Occipital lobe (tissue), 2 donors: ENCODE measurements around the gene CTIF. TPM values are rescaled to one million over a fixed set of nuclear protein-coding genes. Genes with fewer than 3 reads are reported as not detected.

Experiments
- DNase-seq: peaks from one replicate; lab custom pipeline; 2025; lab: John Stamatoyannopoulos, UW
- total RNA-seq: library from RNA; depleted of rRNA; stranded (reverse); fragments of >200 nt; gene quantifications from one replicate; pipeline ENCODE4 v1.2.3, GENCODE V29; 2014

Gene CTIF
- total RNA-seq, 1 donor from 2014 or later, result 55.1 TPM

- no peak for DNase-seq
Measured at GRCh38 chr18:48894799-48895346, 356.0 kb downstream of the CTIF start.

GRCh38 chr18:48896326-48896874, 357.6 kb downstream of the CTIF start:
- DNase-seq, result no peak

GRCh38 chr18:48896875-48897511, 358.2 kb downstream of the CTIF start:
- DNase-seq, result no peak

- DNase-seq, result no peak
Measured at GRCh38 chr18:48897531-48897930, 358.7 kb downstream of the CTIF start.

- no peak for DNase-seq
Measured at GRCh38 chr18:48898521-48898920, 359.7 kb downstream of the CTIF start.

- DNase-seq, result no peak
Measured at GRCh38 chr18:48899558-48900174, 360.8 kb downstream of the CTIF start.

GRCh38 chr18:48900469-48900868, 361.6 kb downstream of the CTIF start:
- DNase-seq, result no peak

GRCh38 chr18:48901145-48902022, 362.6 kb downstream of the CTIF start:
- DNase-seq, result no peak

- DNase-seq, result peak; percentile 59
Measured at GRCh38 chr18:48902023-48902855, 363.4 kb downstream of the CTIF start.

- no peak for DNase-seq
Measured at GRCh38 chr18:48902856-48903601, 364.2 kb downstream of the CTIF start.

GRCh38 chr18:48904091-48904490, 365.3 kb downstream of the CTIF start:
- no peak for DNase-seq

GRCh38 chr18:48904847-48905394, 366.1 kb downstream of the CTIF start:
- no peak for DNase-seq

- no peak for DNase-seq
Measured at GRCh38 chr18:48905513-48905912, 366.7 kb downstream of the CTIF start.

GRCh38 chr18:48908916-48909315, 370.1 kb downstream of the CTIF start:
- no peak for DNase-seq

- no peak for DNase-seq
Measured at GRCh38 chr18:48909721-48910120, 370.9 kb downstream of the CTIF start.

GRCh38 chr18:48910972-48911545, 372.2 kb downstream of the CTIF start:
- no peak for DNase-seq
